GM19099 (cell line): ENCODE results near the gene MYL4.

Experiments used
- POLR2A ChIP-seq: IDR thresholded peaks from 3 replicates; pipeline ENCODE4 v1.6.1; 2011; ENCODE audit warnings: low read depth; ENCODE audit not compliant: insufficient read length; ENCODE audit errors: extremely low read depth

Gene MYL4

DNA sequence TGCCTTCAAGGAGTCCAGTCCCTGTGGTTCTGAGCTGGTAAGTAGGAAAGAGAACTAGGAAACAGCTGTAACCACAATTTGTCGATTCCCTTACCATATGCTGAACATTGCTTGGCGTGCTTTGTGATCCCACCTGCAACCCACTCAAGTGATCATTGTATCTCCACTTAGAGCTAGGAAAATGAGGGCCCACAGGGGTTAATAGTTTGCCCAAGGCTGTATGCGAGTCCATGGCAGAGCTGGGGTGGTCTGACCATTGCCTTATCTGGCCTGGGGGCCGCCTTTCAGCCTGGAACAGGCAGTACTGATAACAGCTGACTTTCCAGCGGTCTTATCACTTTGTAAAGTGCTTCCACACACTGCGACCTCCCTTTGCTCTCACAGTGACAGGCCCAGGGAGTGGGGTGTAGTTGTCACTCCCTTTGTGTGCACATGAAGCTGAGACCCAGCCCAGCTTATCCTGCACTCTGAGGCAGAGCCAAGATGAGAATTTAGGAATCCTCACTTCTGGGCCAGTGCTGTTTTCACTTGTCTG, 9.8 kb downstream of the MYL4 start:
- no peak for TF ChIP-seq POLR2A

DNA sequence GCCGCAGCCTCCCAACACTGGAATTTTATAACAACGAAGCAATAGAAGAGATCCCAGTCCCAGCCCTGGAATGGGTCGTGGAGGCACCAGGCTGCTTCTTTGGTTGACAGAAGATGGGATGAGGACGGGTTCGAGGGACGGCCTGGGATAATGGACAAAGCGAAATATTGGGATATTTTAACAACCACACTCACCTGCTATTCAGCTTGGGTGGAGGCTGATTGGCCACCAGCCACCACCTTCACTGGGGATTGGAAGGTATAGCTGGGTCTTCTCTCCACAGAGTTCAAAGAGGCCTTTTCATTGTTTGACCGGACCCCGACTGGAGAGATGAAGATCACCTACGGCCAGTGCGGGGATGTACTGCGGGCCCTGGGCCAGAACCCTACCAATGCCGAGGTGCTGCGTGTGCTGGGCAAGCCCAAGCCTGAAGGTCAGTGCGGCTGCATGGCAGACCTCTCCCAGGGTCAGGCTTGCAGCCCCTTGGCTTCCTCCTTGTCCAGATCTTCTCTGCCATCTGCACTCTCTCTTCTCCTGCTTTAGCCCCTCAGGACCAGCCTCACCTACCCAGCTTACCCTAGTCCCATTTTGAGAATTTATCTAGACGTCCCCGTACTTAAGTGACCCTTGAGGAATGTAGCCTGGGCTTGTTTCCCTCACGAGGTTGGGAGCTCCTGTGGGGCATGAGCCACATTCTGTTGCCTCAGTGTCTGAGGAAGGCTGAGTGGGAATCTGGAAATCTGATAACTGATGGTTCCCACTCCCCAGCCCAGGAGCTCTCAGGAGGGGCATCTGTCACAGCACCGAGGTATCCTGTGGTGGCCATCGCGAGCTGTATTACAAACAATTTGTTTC, 10.7 kb downstream of the MYL4 start:
- TF ChIP-seq POLR2A = no peak

- TF ChIP-seq POLR2A = no peak
Observed at GRCh38 chr17:47220531-47220999, 11.4 kb downstream of the MYL4 start.

DNA sequence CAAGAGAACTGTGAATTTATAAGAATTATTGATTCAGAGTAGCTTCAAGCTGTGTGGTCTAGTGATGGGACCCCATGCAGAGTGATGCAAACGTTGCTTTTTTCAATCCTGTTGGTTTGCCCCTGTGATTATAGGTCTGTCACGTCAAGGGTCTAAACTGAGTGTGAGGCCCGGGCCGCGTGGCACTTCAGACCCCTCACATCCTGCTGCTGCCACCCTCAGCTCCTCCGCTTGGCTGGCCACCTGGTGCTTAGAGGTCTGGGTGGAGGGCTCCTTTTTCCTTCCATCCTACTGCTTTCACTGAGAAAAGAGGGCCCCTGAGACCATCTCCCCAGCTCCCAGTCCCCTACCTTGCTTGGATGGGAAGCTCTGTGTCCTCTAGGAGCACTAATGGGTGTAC, 12.0 kb downstream of the MYL4 start:
- TF ChIP-seq POLR2A = no peak

DNA sequence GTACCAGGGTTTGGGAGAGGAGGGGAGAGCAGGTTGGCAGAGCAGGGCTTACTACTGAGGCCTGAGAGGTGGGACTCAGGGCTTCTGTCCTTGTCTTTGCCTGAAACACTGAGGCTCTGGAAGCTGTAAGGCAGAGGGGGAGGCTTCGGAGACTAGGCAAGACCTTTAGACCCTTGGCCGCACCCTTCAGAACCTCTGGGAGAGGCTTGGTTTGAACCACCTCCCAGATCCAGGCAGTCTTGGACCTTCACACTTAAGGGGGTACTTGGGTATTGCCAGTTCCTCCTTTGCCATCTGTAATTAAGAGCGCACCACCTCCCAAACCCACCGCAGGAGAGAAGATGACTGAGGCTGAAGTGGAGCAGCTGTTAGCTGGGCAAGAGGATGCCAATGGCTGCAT, 12.9 kb downstream of the MYL4 start:
- no peak for TF ChIP-seq POLR2A

DNA sequence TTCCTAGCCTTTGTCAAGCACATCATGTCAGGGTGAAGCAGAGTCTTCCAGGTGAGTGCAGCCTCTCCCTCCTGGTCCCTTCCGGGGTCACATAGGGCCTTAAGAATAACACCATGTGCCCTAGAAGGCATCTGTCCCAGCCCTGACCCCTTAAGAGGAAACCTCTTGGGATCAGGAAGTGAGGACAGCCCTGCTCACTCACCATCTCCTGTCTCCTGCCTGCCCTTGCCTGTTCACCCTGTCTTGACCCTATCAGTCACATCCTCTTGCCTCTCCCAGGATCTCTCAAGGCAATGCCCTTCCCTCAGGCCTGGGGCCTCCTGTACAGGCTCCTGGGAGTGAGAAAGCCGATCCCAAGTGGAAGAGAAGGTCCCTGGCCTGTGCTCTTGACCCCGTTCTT, 13.9 kb downstream of the MYL4 start:
- no peak for TF ChIP-seq POLR2A

- TF ChIP-seq POLR2A = no peak
Observed at GRCh38 chr17:47223460-47223859, 14.3 kb downstream of the MYL4 start.

DNA sequence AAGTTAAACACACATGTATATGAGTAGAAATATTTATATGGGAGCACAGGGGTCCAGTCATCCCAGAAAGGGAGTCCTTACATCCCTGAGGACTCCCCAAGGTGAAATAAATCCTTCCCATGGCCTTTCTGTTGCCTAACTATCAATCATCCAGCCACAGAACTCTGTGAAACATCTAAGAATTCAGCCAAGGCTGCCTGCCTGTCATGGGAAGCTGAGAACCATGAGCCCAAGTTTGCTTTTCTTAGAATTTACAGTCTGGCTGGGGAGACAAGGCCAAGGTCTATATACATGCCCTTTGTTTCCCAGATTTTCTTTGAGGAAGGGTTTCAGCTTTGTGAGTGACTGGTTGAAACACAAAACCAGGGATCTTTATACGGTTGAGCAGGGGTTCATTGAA, 15.8 kb downstream of the MYL4 start:
- TF ChIP-seq POLR2A = no peak

DNA sequence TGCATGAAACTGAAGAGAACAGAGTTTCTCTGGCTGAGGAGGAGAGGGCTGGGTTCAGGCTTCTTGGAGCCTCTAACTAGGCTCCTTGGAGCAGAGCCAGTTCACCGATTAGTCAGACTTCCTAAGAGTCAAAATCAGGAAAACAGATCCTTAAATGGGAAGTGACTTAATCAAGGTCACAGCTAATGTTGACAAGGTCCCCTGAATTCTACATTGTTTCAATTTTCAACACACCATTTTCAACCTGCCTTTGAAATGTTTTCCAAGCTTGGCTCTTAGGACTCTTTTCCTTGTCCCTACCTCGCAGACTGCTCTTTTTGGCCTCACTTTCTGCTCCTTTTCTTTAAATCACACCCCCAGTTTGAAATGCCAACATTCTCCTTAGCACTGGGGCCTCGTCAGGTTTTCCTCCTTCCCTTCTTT, 16.3 kb downstream of the MYL4 start:
- no peak for TF ChIP-seq POLR2A

DNA sequence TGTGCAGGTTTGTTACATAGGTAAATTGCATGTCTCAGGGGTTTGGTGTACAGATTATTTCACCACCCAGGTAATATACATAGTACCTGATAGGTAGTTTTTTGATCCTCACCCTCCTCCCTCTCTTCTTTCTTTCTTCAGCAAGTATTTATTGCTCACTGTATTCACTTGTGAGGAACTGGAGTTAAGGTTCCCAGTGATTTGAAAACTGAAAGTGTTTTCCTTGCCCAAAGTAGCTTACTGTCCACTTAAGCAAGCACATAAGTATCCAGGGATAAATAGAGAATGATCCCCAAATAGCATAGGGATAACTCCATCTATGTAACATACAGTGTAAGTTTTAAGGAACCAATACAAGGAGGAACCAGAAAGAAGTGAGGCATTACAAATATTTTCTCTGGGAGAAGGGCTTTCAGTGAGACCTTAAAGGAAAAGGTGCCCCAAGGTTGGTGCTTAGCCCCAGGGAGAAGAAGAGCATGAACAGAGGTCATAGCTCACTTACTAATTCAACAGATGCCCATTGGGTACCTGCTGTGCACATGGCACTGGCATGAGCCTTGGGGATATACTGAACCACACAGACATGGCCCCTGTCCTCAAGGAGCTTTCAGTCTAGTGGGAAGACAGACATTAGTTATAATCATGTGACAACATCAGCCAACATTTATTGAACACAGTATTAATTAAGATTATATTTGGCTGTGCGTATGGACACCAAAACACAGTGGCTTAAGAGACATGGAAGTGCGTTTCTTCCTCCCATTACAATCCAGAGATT, 17.0 kb downstream of the MYL4 start:
- no peak for TF ChIP-seq POLR2A

DNA sequence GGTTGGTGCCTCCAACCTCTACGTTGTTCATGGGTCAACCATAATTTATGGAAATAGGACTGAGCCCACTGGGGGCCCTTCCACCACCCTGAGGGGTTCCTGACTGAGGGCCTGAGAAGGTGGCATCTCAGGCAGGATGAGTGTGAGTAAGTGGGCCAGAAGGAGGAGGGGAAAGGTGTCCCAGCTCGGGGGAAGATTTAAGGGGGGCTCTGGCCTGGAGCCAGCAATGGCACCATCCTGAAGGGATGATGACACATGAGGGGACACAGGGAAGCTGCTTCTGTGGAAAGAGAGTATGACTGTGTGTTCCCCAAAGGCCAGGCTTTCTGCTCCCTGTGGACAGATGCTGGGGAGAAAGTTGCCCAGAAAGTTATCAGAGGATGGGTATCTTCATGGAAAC, 18.7 kb downstream of the MYL4 start:
- TF ChIP-seq POLR2A = no peak

DNA sequence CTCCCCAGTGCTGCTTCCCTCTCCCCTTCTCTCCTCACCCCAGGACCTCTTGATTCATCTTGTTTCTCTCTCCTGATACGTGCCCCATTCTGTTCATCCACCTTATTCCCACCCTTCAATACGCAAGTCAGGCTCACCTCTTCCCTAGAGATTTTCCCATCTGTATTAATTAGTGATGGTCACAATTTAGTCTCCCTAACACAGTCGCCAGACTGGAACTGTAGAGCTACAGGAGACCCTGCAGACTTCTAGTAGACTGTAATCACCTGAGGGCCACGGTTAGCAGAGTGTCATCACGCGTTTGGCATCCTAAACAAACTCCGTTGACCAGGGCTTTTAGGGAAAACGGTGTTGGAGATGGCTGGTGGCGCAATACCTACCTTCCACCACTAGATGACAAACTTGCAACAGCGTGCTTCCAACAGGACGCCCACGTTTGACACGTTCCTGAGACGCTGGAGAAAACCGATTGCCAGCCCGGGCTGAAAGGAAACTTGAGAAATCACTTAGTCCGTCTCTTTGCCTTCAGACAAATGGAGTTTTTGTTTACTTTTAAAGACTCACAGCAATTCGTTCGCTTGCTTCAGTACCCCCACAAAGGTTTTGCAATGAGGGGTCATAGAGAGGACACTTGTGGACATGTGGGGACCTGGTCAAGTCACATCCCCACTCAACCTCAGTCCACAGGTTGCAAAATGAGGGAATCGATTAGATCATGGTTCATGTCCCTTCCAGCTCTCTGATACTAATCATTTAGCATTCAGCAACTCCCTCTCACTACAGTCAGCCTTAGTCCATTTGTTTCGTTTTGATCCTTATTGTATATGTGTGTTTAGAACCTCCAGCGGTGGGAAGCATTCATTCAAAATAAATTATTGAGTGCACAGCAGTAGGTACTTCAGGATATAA, 20.6 kb downstream of the MYL4 start:
- no peak for TF ChIP-seq POLR2A

GRCh38 chr17:47230864-47231263, 21.7 kb downstream of the MYL4 start:
- no peak for TF ChIP-seq POLR2A

DNA sequence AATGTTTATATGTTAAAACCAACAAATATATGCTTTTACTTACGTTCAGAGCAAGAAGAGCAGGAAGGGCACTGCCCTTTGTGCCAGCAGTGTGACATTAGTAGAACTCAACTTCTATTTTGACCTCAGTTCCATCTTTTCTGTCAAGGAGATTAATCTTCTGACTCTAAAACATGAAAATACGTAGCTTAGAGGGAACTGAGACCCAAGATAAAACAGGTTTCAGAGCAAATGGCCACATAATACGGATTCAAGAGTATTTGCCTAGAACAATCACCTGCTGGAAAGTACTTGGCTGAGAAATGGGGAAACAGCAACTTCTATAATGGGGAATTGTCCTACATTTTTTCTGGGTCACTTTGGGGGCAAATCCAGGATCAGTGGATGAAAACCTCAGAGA, 22.2 kb downstream of the MYL4 start:
- TF ChIP-seq POLR2A = no peak

- TF ChIP-seq POLR2A = no peak
Observed at GRCh38 chr17:47231866-47232265, 22.7 kb downstream of the MYL4 start.
